OCI-LY7 (cell line): Measurements from ENCODE around the gene RBM20. TPM values are rescaled to one million over a fixed set of nuclear protein-coding genes. Genes with fewer than 3 reads are reported as not detected.

ENCODE experiments used
- BruUV-seq: library from RNA; stranded (reverse); fragments of 400-500 nt; replicated peaks from 2 replicates; lab custom pipeline; 2021; lab: Mats Ljungman, UMichigan
- CTCF ChIA-PET: fragments of 300-600 bp; sonication (Branson Sonifier 250); formaldehyde crosslinking; loops from one replicate; lab custom pipeline; 2022; ENCODE audit warnings: antibody characterized with exemption; ENCODE audit not compliant: unreplicated experiment; lab: Charles Lee
- POLR2A ChIA-PET: fragments of 300-600 bp; sonication (Branson Sonifier 250); formaldehyde crosslinking; loops from one replicate; lab custom pipeline; 2022; ENCODE audit warnings: antibody characterized with exemption; lab: Charles Lee
- DNase-seq: peaks from one replicate; pipeline ENCODE4 v3.0.0-alpha.2; 2015; ENCODE audit warnings: low spot score
- H2AFZ ChIP-seq: fragments of 200-600 bp; sonication (generic), shearing (Covaris generic); 2 replicates; pipeline ENCODE4 v1.6.1; 2014; ENCODE audit warnings: mild to moderate bottlenecking, antibody characterized with exemption, low read length, moderate library complexity
- H3K27ac ChIP-seq: fragments of 200-600 bp; sonication (generic); 2 replicates; pipeline ENCODE4 v1.5.1; 2014; ENCODE audit warnings: mixed run types, low read depth, mild to moderate bottlenecking, moderate library complexity, low read length, inconsistent platforms; ENCODE audit not compliant: poor library complexity, severe bottlenecking
- H3K36me3 ChIP-seq: fragments of 200-600 bp; sonication (generic); 2 replicates; pipeline ENCODE4 v1.6.1; 2014; ENCODE audit warnings: mild to moderate bottlenecking, antibody characterized with exemption, low read length, moderate library complexity, mixed read lengths; ENCODE audit not compliant: insufficient read depth
- H3K4me1 ChIP-seq: fragments of 200-600 bp; sonication (generic); 2 replicates; pipeline ENCODE4 v1.5.1; 2014; ENCODE audit warnings: mild to moderate bottlenecking, low read length; ENCODE audit not compliant: insufficient read depth, poor library complexity, severe bottlenecking
- H3K4me2 ChIP-seq: fragments of 200-600 bp; sonication (generic); 2 replicates; pipeline ENCODE4 v1.6.1; 2014; ENCODE audit warnings: mild to moderate bottlenecking, low read length
- H3K4me3 ChIP-seq: fragments of 200-600 bp; sonication (generic); 2 replicates; pipeline ENCODE4 v1.5.1; 2014; ENCODE audit warnings: mild to moderate bottlenecking, low read depth, low read length; ENCODE audit not compliant: poor library complexity, severe bottlenecking
- H3K79me2 ChIP-seq: fragments of 200-600 bp; sonication (generic); 2 replicates; pipeline ENCODE4 v1.6.1; 2016; ENCODE audit warnings: low read depth, mild to moderate bottlenecking, low read length, moderate library complexity, mixed read lengths; ENCODE audit not compliant: insufficient read depth
- H3K9me2 ChIP-seq: fragments of 200-600 bp; sonication (generic); 2 replicates; pipeline ENCODE4 v1.6.1; 2016; ENCODE audit warnings: mild to moderate bottlenecking, low read length, mixed read lengths; ENCODE audit not compliant: insufficient read depth
- H3K9me3 ChIP-seq: fragments of 200-600 bp; sonication (generic); 2 replicates; pipeline ENCODE4 v1.6.1; 2014; ENCODE audit warnings: mild to moderate bottlenecking, mixed run types, low read length, mixed read lengths
- H4K20me1 ChIP-seq: fragments of 200-600 bp; sonication (generic); 2 replicates; pipeline ENCODE4 v1.6.1; 2014; ENCODE audit warnings: mild to moderate bottlenecking, antibody characterized with exemption, low read length, moderate library complexity, mixed read lengths; ENCODE audit not compliant: insufficient read depth
- CTCF ChIP-seq: fragments of 200-600 bp; sonication (generic); conservative IDR thresholded peaks from 2 replicates; pipeline ENCODE4 v1.5.1; 2014; ENCODE audit warnings: mild to moderate bottlenecking, antibody characterized with exemption, low read length, moderate library complexity, mixed read lengths
- EZH2phosphoT487 ChIP-seq: fragments of 200-600 bp; sonication (generic); IDR thresholded peaks from 2 replicates; pipeline ENCODE4 v1.6.1; 2018; ENCODE audit warnings: low read depth, borderline replicate concordance, mild to moderate bottlenecking, mixed run types, antibody characterized with exemption, low read length, moderate library complexity, mixed read lengths
- intact Hi-C: fragments of 100-400 bp; cut with micrococcal nuclease; formaldehyde crosslinking; loops from one replicate; pipeline ENCODE4 v1.10.0; 2022; ENCODE audit not compliant: unreplicated experiment
- total RNA-seq, 2 experiments: library from RNA; depleted of rRNA in 1 of 2; stranded (reverse); fragments of >200 nt in 1 of 2; shearing (Covaris generic) in 1 of 2; gene quantifications; 2 replicates each; pipeline ENCODE4 v1.2.3, GENCODE V29; 2014 to 2022

RBM20 gene
- total RNA-seq, 2 experiments from 2014 or later: 0.35 to 1.0 TPM

- Histone ChIP-seq H3K4me3 (no peak overlapping the region), H2AFZ (no peak overlapping the region), H3K4me2 (no peak overlapping the region), H3K9me3 (no peaks in the 10 kb centered on the region), H3K27ac (peak overlapping the region; percentile 19), H3K79me2 (no peaks in the 10 kb centered on the region), H3K36me3 (no peaks in the 10 kb centered on the region), H3K9me2 (no peaks in the 10 kb centered on the region), H4K20me1 (no peaks in the 10 kb centered on the region), H3K4me1 (peaks cover 74% of the 10 kb centered on the region)
- ChIA-PET POLR2A (interaction anchor here (0.7 kb wide), 1 partner anchor 14 kb away, joined by 5 read pairs; no protein-coding TSS in a partner anchor), CTCF (no interaction called here)
- TF ChIP-seq EZH2phosphoT487 (no peak), CTCF (no peak)
- intact Hi-C loops: no loop called here
- DNase-seq: no peak
- BruUV-seq: no TSS peak
These were observed 204.0 kb downstream of the RBM20 start for GRCh38 chr10:110848106-110848505.

DNA sequence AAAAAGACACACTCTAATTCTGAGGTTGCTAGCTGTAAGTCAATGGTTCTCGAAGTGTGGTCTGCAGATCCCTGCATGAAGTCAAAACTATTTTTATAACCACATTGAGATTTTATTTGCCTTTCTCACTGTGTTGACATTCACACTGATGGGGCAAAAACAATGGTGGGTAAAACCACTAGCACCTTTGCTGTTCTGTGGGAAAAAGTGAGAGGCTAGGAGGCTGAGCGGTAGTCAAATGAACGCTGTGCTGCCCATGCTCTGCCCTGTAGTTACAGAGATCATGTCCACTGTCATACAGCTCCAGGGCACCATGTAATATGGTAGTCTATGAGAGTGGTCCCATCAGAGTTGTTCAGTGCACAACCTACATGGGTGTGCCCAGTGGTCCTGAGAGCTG, 206.0 kb downstream of the RBM20 start:
- CTCF ChIA-PET: no interaction called here
- Histone ChIP-seq H4K20me1 (no peaks in the 10 kb centered on the region), H2AFZ (no peak overlapping the region), H3K79me2 (no peaks in the 10 kb centered on the region), H3K4me1 (peaks cover 69% of the 10 kb centered on the region), H3K4me2 (no peak overlapping the region), H3K36me3 (no peaks in the 10 kb centered on the region), H3K9me2 (no peaks in the 10 kb centered on the region), H3K4me3 (no peak overlapping the region), H3K9me3 (no peaks in the 10 kb centered on the region), H3K27ac (no peak overlapping the region)
- intact Hi-C loops: no loop called here
- TF ChIP-seq CTCF: no peak
- no peak for TF ChIP-seq EZH2phosphoT487
- no TSS peak for BruUV-seq
- no peak for DNase-seq
- POLR2A ChIA-PET: interaction anchor here (0.5 to 5.1 kb wide), 3 partner anchors 11 to 69 kb away, joined by 3 to 25 read pairs (median 8); no protein-coding TSS in a partner anchor

- H3K9me3 ChIP-seq: no peaks in the 10 kb centered on the region
- ChIA-PET POLR2A (interaction anchor here (1.0 to 5.1 kb wide), 3 partner anchors 10 to 18 kb away, joined by 3 to 25 read pairs (median 3); no protein-coding TSS in a partner anchor), CTCF (no interaction called here)
- H3K4me1 ChIP-seq: peaks cover 58% of the 10 kb centered on the region
- no peak overlapping the region for H3K27ac ChIP-seq
- BruUV-seq: no TSS peak
- no peaks in the 10 kb centered on the region for H3K79me2 ChIP-seq
- H3K9me2 ChIP-seq: no peaks in the 10 kb centered on the region
- no peaks in the 10 kb centered on the region for H3K36me3 ChIP-seq
- H2AFZ ChIP-seq: no peak overlapping the region
- no peak overlapping the region for H3K4me3 ChIP-seq
- TF ChIP-seq CTCF (no peak), EZH2phosphoT487 (no peak)
- no peak for DNase-seq
- no peak overlapping the region for H3K4me2 ChIP-seq
- intact Hi-C loops: no loop called here
- H4K20me1 ChIP-seq: no peaks in the 10 kb centered on the region
These were observed 207.0 kb downstream of the RBM20 start for GRCh38 chr10:110851020-110851612.
